GM04504 (cell line): ENCODE data around the gene MBD3L2B.
A peak's percentile ranks its signal among the peaks of the same experiment; 100 is the strongest.
"Not testable (repeated sequence)": the region's sequence is repeated elsewhere in the genome, so short reads cannot be mapped to it uniquely, and the experiment has no call there.

ENCODE experiments used
- DNase-seq: peaks from one replicate; pipeline ENCODE4 v3.0.0-alpha.2; 2012; ENCODE audit warnings: low read depth

The MBD3L2B gene

DNA sequence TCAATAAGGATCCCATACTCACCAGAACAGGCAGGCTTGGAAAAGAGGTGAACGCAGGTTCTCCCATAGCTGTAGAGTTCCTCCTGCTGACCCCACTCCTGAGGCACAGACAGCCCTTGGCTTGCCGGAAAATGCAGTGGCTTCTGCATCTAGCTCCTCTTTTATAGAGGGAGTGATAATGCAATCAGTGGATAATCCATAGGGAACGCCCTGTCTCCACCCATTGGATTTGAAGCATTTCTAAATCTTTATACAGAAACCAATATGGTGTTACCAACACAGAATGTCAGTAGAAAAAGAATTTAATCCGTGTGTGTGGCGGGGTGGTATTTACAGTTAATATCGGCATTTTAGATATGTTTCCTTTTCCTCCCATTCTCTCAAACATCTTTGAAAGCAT is at the start of gene MBD3L2B:
Gene MBD3L2B (minus strand): TSS at position 101 of the 400 bp plus-strand sequence. CDS start 34 bp downstream, at position 67.
- not testable (repeated sequence) for DNase-seq

DNA sequence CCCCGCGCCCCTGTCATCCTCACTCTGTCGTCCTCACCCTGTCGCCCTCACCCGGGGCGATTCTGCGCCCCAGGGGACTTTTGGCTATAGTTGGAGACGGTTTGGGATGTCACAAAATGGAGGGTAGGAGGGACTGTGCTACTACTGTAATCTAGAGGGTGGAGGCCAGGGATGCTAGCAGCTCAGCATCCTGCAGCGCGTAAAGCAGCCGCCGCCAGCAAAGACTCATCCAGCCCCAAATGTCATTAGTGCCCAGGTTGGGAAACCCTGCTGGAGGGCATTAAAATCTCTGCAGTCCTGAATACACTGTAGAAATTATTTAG is 48.6 kb upstream of the MBD3L2B start:
- no peak for DNase-seq

DNA sequence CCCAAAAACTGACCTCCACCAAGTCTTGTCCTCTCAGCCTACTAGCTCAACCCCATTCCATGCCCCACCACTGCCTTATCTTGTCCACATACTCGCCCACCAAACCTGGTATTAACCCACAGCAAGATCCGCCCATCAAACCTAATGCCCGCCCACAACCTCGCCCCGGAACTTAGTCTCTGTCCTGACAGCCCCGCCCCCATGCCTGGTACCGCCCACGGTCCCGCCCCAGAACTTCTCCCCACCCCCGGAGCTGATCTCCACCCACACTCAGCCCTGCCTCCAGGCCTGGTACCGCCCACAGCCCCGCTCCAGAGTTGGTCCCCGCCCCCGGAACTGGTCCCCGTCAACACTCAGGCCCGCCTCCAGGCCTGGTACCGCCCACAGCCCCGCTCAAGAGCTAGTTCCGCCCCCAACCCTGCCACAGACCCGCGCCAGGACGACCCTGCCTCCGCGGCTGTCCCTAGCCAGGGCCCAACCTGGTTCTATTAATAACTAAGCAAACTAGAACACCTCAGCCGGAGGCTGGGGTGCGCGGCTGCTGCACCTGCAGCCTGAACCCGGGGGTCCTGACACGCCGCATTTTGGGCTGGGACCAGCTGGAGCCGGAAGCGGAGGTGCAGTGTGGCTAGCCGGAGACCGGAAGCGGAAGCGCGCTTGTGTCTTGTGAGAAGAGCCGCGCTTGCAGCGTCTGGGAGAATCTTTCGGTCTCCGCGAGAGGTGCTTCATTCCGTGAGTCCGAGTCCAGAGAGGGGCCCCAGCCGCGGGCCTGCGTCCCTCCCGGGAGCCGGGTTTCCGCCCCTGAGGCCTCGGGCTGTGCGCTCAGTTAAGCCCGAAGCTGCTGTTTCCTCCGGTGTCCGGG is 48.0 kb upstream of the MBD3L2B start, which contains the start of gene ZNF557:
Gene ZNF557 (plus strand): TSS at position 662 of the 862 bp plus-strand sequence. CDS start 5,372 bp downstream, outside the sequence.
- DNase-seq: peak; percentile 92

DNA sequence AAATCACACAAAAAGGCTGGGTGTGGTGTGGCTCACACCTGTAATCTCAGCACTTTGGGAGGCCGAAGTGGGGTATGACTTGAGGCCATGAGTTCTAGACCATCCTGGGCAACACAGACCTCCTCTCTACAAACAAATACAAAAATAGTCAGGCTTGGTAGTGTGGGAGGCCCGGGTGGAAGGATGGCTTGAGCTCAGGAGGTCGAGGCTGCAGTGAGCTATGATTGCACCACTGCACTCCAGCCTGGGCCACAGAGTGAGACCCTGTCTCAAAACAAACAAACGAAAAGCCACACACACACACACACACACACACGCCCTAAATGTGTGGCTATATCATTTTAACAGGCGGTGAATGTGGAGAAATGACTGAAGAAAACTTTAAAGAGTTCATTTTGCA is 47.4 kb upstream of the MBD3L2B start:
- no peak for DNase-seq

DNA sequence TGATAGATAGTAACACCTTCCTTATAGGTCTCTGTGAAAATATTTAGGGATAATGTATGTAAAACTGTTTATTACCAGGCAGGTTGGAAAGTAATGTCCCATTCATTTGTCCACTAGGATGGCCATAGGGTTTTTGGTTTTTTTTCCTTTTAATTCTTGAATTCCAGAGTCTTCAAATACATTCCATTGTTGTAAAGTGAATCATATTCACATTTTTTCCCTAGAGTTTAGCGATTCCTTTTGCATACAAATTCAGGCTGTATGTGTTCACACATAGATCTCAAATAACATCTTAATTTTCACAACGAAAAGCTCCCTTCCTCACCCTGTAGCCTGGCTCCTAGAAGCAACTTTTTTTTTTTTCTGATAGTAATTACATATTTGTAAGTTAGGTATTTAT is 46.5 kb upstream of the MBD3L2B start:
- DNase-seq: no peak

DNA sequence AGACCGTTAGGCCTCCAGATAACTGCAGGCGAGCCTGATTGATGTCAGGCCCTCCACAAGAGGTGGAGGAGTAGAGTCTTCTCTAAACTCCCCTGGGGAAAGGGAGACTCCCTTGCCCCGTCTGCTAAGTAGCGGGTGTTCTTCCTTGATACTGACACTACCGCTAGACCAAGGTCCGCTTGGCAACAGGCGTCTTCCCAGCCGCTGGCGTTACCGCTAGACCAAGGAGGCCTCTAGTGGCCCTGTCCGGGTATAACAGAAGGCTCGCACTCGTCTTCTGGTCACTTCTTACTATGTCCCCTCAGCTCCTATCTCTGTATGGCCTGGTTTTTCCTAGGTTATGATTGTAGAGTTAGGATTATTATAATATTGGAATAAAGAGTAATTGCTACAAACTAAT is 45.9 kb upstream of the MBD3L2B start:
- not testable (repeated sequence) for DNase-seq

DNA sequence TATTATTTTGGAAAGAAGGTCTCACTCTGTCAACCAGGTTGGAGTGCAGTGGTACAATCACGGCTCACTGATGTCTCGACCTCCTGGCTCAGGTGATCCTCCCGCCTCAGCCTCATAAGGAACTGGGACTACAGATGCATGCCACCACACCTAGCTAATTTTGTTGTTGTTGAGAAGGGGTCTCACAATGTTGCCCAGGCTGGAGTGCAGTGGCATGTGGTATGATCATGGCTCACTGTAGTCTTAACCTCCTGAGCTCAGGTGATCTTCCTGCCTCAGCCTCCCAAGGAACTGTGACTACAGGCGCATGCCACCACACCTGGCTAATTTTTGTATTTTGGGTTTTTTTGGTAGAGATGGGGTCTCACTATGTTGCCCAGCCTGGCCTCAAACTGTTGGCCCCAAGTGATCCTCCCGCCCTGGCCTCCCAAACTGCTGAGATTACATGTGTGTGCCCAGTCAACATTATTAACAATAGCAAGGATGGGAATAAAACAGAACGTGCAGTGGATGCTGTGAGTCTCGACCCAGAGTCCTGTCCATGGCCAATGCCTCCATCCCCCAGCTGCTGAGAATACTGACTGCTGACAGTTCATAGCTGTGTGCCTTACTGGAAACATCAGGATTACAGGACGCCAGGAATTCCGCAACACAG is 42.7 kb upstream of the MBD3L2B start:
- no peak for DNase-seq

DNA sequence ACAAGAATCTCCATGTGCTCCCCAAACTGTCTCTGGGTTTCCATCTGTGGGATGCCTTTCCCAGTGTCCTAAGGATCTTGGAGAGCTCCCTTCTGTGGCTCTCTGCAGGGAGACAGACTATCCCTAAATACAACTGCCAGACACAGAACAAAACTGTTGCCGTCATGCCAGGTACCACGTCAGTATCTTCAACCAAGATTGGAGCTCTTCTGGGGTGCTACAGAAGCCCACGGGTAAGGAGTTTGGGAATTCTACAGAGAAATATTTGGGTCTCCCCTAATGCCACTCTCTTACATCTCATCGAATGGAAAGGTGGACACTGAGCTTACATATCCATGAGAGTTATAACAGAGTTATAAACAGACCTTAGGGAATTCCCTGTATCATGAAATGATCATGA is 42.1 kb upstream of the MBD3L2B start:
- no peak for DNase-seq

DNA sequence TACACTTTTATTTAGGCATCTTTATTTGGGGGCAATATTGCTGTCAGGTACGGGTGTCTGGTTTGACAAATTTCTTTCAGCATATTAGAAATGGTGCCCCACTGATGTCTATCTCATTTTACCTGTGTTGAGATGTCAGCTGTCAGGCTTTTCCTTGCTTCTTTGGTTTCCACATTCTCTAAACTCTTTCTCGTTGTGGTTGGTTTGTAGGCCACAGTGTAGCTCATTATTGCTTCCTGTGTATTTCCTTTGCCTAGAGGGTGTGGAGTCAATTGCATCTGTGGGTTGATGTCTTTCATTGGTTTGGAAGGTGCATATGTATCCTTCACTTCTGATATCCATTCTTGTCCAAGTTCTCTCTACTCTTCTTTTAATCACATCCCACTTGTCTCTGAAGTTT is 38.7 kb upstream of the MBD3L2B start:
- DNase-seq: not testable (repeated sequence)

DNA sequence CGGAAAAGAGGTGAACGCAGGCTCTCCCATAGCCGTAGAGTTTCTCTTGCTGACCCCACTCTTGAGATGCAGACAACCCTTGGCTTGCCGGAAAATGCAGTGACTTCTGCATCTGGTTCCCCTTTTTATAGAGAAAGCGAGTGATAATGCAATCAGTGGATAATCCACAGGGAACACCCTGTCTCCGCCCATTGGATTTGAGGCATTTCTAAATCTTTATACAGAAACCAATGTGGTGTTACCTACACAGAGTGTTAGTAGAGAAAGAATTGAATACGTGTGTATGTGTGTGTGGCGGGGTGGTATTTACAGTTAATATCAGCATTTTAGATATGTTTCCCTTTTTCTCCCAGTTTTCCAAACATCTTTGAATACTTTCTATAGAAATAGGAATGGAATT is 37.3 kb upstream of the MBD3L2B start, which contains the start of gene MBD3L3:
Gene MBD3L3 (minus strand): TSS at position 101 of the 400 bp plus-strand sequence. CDS start 71 bp downstream, at position 30.
- DNase-seq: not testable (repeated sequence)

DNA sequence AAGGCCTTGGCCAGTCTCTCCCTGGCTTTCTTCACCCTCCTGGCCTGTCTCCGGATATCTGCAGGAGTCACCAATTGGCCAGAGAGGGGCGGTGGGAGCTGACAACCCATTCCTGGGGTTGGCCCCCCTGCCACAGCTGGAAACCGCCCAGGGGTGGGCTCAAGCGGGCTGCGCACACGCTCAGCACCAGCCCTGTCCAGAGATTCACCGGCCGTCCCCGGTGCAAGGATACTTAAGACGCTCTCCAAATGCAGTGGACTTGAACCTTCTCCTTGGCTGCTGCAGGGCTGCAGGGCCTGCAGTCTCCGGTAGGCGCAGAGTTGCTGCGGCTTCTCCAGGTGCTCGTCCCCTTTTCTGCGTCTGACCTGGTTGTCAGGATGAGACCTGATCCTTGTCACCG is 35.1 kb upstream of the MBD3L2B start:
- not testable (repeated sequence) for DNase-seq

DNA sequence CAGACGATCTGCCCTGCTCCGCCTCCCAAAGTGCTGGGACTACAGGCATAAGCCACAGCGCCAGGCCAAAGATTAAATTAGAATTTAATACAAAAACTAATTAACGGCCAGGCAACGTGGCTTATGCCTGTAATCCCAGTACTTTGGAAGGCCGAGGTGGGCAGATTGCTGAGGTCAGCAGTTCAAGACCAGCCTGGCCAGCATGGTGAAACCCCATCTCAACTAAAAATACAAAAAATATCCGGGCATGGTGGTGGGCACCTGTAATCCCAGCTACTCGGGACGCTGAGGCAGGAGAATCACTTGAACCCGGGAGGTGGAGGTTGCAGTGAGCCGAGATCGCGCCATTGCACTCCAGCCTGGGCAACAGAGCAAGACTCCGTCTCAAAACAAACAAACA is 34.4 kb upstream of the MBD3L2B start:
- DNase-seq: not testable (repeated sequence)

DNA sequence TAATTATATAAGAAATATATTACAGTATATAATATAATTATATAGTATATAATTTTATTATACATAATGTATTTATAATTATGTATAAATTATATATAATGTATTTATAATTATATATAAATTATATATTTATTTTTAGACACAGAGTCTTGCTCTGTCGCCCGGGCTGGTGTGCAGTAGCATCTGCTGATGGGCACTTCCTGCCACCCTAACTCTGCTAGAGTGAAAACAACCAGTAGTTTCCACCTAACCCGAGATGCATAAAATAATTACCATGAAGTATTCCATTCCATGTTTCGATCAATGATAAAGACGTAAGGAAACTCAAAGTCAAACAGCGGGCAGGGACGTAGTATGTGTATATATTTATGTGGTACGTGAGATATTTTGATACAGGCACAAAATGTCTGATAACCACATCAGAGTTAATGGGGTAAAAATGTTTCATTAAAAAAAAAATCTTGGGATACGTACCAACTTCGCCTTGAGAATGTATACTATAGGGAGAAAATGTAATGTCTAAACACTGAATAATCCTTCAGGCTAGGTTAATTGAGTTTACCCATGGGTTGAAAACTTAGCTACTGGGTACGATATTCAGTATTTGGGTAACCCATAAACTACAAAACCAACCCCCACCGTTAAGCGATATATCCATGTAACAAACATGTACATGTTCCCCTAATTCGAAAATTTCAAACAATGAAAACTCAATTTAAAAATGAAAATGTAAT is 33.6 kb upstream of the MBD3L2B start:
- DNase-seq: not testable (repeated sequence)

DNA sequence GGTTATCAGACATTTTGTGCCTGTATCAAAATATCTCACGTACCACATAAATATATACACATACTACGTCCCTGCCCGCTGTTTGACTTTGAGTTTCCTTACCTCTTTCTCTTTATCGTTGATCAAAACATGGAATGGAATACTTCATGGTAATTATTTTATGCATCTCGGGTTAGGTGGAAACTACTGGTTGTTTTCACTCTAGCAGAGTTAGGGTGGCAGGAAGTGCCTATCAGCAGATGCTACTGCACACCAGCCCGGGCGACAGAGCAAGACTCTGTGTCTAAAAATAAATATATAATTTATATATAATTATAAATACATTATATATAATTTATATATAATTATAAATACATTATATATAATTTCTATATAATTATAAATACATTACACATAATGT is 31.7 kb upstream of the MBD3L2B start:
- DNase-seq: not testable (repeated sequence)

DNA sequence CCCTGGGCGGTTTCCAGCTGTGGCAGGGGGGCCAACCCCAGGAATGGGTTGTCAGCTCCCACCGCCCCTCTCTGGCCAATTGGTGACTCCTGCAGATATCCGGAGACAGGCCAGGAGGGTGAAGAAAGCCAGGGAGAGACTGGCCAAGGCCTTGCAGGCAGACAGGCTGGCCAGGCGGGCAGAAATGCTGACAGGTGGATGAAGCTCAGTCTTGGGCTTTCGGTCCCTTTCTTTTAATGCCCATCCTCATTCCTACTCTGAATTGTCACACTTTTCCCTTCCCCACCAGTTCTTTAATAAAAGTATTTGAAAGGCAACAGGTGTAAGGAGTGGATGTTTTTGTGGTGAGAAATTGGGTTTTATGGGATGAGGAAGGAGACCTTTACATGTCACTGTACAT is 30.2 kb upstream of the MBD3L2B start:
- DNase-seq: not testable (repeated sequence)

DNA sequence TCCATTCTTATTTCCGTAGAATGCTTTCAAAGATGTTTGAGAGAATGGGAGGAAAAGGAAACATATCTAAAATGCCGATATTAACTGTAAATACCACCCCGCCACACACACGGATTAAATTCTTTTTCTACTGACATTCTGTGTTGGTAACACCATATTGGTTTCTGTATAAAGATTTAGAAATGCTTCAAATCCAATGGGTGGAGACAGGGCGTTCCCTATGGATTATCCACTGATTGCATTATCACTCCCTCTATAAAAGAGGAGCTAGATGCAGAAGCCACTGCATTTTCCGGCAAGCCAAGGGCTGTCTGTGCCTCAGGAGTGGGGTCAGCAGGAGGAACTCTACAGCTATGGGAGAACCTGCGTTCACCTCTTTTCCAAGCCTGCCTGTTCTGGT is 27.8 kb upstream of the MBD3L2B start, which contains the start of gene MBD3L2:
Gene MBD3L2 (plus strand): TSS at position 301 of the 400 bp plus-strand sequence. CDS start 53 bp downstream, at position 354.
- DNase-seq: not testable (repeated sequence)

DNA sequence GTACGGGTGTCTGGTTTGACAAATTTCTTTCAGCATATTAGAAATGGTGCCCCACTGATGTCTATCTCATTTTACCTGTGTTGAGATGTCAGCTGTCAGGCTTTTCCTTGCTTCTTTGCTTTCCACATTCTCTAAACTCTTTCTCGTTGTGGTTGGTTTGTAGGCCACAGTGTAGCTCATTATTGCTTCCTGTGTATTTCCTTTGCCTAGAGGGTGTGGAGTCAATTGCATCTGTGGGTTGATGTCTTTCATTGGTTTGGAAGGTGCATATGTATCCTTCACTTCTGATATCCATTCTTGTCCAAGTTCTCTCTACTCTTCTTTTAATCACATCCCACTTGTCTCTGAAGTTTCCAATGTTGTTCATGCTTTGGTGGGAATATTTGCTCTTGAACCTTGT is 20.3 kb upstream of the MBD3L2B start:
- not testable (repeated sequence) for DNase-seq

DNA sequence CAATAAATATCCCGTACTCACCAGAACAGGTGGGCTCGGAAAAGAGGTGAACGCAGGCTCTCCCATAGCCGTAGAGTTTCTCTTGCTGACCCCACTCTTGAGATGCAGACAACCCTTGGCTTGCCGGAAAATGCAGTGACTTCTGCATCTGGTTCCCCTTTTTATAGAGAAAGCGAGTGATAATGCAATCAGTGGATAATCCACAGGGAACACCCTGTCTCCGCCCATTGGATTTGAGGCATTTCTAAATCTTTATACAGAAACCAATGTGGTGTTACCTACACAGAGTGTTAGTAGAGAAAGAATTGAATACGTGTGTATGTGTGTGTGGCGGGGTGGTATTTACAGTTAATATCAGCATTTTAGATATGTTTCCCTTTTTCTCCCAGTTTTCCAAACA is 18.8 kb upstream of the MBD3L2B start, which contains the start of gene MBD3L4:
Gene MBD3L4 (minus strand): TSS at position 101 of the 400 bp plus-strand sequence. CDS start 35 bp downstream, at position 66.
- not testable (repeated sequence) for DNase-seq

DNA sequence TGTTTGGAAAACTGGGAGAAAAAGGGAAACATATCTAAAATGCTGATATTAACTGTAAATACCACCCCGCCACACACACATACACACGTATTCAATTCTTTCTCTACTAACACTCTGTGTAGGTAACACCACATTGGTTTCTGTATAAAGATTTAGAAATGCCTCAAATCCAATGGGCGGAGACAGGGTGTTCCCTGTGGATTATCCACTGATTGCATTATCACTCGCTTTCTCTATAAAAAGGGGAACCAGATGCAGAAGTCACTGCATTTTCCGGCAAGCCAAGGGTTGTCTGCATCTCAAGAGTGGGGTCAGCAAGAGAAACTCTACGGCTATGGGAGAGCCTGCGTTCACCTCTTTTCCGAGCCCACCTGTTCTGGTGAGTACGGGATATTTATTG is 9.0 kb upstream of the MBD3L2B start, which contains the start of gene MBD3L5:
Gene MBD3L5 (plus strand): TSS at position 301 of the 400 bp plus-strand sequence. CDS start 34 bp downstream, at position 335.
- not testable (repeated sequence) for DNase-seq

DNA sequence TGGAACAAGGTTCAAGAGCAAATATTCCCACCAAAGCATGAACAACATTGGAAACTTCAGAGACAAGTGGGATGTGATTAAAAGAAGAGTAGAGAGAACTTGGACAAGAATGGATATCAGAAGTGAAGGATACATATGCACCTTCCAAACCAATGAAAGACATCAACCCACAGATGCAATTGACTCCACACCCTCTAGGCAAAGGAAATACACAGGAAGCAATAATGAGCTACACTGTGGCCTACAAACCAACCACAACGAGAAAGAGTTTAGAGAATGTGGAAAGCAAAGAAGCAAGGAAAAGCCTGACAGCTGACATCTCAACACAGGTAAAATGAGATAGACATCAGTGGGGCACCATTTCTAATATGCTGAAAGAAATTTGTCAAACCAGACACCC is 7.6 kb upstream of the MBD3L2B start:
- not testable (repeated sequence) for DNase-seq

DNA sequence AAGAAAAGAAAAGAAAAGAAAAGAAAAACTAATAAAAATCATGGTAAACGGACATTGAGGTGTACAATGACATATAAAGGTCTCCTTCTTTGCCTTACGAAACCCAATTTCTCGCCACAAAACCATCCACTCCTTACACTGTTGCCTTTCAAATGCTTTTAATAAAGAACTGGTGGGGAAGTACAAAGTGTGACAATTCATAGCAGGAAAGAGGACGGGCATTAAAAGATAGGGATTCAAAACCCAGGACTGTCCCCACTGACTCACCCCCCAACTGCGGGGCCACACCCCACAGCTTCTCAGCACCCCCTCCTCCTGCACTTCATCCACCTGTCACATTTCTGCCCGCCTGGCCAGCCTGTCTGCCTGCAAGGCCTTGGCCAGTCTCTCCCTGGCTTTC is 2.4 kb downstream of the MBD3L2B start:
- DNase-seq: no peak

DNA sequence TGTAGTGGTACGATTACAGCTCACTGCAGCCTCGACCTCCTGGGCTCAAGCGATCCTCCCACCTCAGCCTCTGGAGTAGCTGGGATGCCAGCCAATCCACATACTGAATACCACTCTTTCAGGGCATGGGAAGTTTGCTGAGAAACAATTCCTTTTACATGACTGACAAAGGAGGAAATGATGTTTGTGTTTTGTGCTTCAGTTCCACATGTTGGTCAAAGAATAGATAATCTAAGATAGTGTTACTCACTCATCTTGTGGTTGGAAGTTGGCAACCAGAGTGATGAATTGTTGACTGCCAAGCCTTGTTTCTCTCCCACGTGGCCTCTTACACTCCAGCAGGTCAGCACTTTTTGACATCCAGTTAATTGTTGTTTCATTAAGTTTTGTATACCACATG is 7.6 kb downstream of the MBD3L2B start:
- no peak for DNase-seq
